MM.1S (cell line): ENCODE measurements around the gene CD14.

Source experiments
- EZH2 ChIP-seq: fragments of 300-600 bp; sonication (generic); optimal IDR thresholded peaks from 2 replicates; pipeline ENCODE3; 2017; ENCODE audit warnings: low read depth, mild to moderate bottlenecking, antibody characterized with exemption, low read length, mixed read lengths
- EZH2phosphoT487 ChIP-seq: fragments of 300-600 bp; sonication (generic); IDR thresholded peaks from 2 replicates; pipeline ENCODE4 v1.6.1; 2018; ENCODE audit warnings: antibody characterized with exemption, low read length
- TF ChIP-seq, protein P1 (sequence below): fragments of 300-600 bp; sonication (generic); IDR thresholded peaks from 2 replicates; pipeline ENCODE4 v1.5.1; 2016; ENCODE audit warnings: antibody characterized with exemption, low read length, mixed read lengths

DNA sequence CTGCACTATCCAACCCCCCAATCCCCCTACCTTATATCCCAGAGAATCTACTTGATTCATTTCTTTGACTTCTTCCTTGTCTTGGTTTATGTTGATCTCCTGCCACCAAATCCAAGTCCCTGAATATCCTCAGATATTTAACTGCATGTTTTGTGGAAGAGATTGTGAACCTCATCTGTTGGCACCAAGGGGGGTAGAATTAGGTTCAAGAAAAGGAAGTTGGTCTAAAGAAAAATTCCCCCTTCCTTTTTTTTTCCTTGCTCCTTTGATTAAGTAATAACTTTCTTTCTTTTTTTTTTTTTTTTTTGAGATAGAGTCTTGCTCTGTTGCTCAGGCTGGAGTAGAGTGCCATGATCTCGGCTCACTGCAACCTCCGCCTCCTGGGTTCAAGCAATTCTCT, 526 bp upstream of the CD14 start:
- TF ChIP-seq, protein P1, sequence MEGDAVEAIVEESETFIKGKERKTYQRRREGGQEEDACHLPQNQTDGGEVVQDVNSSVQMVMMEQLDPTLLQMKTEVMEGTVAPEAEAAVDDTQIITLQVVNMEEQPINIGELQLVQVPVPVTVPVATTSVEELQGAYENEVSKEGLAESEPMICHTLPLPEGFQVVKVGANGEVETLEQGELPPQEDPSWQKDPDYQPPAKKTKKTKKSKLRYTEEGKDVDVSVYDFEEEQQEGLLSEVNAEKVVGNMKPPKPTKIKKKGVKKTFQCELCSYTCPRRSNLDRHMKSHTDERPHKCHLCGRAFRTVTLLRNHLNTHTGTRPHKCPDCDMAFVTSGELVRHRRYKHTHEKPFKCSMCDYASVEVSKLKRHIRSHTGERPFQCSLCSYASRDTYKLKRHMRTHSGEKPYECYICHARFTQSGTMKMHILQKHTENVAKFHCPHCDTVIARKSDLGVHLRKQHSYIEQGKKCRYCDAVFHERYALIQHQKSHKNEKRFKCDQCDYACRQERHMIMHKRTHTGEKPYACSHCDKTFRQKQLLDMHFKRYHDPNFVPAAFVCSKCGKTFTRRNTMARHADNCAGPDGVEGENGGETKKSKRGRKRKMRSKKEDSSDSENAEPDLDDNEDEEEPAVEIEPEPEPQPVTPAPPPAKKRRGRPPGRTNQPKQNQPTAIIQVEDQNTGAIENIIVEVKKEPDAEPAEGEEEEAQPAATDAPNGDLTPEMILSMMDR, result no peak
- TF ChIP-seq EZH2 (no peak), EZH2phosphoT487 (no peak)
